HUDEP-2 (cell line): Measurements from ENCODE around the gene TTF2.
"Not testable (repeated sequence)": the region's sequence is repeated elsewhere in the genome, so short reads cannot be mapped to it uniquely, and the experiment has no call there.

ENCODE experiments used
- DNase-seq, 76 experiments: peaks; one replicate each; lab custom pipeline; 2025; ENCODE audit not compliant: unreplicated experiment in 76 of 76; lab: John Stamatoyannopoulos, UW

The TTF2 gene

GRCh38 chr1:117146575-117147340 lies 86.6 kb downstream of the TTF2 start:
- no peak for DNase-seq

DNA sequence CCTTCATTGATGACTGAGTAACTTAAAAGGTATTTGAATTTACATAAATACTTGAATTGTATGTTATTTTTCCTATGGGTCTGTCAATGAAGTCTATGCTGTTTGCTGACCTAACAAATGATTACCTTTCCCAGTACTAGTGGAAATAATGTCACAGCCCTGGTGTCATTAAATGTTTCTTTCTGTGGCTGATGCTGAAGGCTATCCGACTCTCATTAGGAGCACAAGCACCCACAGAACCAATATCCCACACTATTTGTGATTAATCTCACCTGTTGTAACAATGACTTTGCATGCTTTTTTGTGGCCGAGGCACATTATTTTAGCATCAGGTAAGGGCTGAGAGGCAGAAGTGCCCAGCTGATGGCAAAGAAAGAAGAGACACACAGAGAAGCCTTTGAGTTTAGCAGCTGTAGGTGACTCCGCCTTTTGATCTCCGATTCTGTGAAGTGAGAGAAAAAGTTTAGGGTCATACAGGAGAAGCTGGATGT lies 87.3 kb downstream of the TTF2 start:
- DNase-seq = no peak

- DNase-seq = no peak
Observed at GRCh38 chr1:117147856-117148588, 87.9 kb downstream of the TTF2 start.

DNA sequence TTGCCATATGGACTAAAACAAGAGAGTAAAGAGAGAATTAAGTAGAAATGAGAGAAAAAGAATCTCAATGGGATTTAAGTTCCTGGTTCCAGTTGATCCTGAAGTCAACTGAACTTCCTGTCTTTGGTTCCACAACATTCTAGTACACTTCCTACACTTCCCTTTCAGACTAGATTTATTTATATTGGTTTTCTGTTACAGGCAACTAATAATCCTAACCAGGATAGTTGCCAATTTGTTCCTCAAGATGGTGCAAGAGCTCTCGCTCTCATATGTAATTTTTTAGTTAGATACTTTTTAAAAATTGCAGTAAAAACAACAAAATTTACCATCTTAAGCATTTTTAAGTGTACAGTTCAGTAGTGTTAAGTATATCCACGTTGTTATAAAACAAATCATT lies 90.2 kb downstream of the TTF2 start:
- no peak for DNase-seq

DNA sequence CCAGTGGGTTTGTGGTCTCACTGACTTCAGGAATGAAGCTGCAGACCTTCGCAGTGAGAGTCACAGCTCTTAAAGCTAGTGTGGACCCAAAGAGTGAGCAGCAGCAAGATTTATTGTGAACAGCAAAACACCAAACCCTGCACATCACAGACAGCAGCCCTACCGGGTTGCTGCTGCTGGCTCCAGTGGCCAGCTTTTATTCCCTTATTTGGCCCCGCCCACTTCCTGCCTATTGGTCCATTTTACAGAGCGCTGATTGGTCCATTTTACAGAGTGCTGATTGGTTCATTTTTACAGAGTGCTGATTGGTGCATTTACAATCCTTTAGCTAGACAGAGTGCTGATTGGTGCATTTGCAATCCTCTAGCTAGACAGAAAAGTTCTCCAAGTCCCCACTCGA lies 91.2 kb downstream of the TTF2 start:
- not testable (repeated sequence) for DNase-seq
